Inferior parietal cortex (tissue), 1 donor: ENCODE measurements around the gene CHD6.
"Not testable (repeated sequence)": the region's sequence is repeated elsewhere in the genome, so short reads cannot be mapped to it uniquely, and the experiment has no call there.

Experiments used
- DNase-seq: peaks from one replicate; pipeline ENCODE4 v3.0.0-alpha.2; 2016; ENCODE audit errors: extremely low spot score

Gene CHD6

GRCh38 chr20:41547221-41547620 is 71.0 kb downstream of the CHD6 start:
- DNase-seq = no peak

- no peak for DNase-seq
Observed at GRCh38 chr20:41546535-41546934, 71.6 kb downstream of the CHD6 start.

- no peak for DNase-seq
Observed at GRCh38 chr20:41544472-41544871, 73.7 kb downstream of the CHD6 start.

GRCh38 chr20:41540918-41541317 is 77.3 kb downstream of the CHD6 start:
- DNase-seq = no peak

DNA sequence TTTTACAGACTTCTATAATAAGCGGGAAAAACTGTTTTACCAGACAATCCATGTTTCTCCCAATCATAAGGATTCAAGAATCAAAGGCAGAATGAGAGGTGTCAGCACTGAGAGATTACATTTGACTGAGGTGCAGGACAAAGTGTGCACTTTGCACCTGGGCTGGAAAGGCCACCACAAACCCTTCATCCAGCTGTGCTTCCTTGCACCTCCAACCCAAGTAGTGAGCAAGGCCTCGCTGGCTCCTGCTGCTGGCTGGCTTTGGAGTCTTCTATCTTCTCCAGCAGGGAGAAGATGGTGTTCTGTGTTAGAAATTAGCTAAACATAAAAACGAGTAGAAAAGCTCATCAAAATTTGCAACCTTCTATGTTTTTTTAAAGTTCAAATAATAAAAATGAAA is 77.7 kb downstream of the CHD6 start:
- DNase-seq = no peak

DNA sequence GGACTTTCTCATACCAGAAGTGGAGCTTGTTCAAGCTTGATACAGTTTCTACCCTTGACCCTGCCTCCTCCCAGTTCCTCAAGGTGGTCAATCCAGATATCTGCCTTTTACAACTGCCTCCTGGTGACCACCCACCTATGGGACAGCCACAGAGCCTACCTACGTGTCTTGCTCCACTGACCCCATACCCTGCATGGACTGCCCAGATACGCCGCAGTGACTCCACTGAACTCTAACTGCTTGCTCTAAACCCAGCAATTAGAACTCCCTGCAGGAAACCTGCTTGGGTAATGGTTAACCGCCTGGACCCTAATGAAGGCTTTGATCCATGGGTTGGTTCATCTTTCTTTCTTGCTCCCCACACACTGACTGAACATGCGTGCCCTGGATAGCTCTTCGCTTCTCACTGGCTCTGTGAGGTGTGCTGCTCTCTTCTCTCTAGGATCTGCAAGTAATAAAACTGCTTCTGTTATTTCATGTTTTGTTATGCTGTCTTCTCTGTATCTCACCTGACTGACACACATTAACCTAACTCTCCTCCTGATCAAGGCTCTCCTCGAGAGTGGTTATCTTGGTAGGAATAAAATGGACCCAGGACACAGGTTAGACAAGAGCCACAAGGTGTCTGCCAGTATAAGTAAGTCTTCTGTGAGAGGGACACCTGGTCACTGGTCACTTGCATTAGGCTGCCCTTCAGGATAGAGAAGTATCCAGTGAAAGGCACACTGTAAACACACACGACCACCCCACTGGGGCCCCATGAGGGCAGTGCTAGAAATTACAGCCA is 79.2 kb downstream of the CHD6 start:
- DNase-seq = no peak

DNA sequence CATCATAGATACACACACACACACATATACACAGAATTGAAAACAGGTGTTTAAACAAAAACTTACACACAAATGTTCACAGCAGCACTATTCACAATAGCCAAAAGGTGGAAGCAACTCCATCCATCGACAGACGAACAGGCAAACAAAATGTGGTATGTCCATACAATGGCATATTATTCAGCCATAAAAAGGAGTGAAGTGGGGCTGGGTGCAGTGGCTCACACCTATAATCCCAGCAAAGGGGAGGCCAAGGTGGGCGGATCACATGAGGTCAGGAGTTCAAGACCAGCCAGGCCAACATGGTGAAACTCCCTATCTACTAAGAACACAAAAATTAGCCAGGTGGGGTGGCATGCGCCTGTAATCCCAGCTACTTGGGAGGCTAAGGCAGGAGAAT is 80.3 kb downstream of the CHD6 start:
- DNase-seq = no peak

GRCh38 chr20:41535551-41535950 is 82.6 kb downstream of the CHD6 start:
- not testable (repeated sequence) for DNase-seq

GRCh38 chr20:41534842-41535241 is 83.3 kb downstream of the CHD6 start:
- no peak for DNase-seq

GRCh38 chr20:41534170-41534569 is 84.0 kb downstream of the CHD6 start:
- DNase-seq = no peak

DNA sequence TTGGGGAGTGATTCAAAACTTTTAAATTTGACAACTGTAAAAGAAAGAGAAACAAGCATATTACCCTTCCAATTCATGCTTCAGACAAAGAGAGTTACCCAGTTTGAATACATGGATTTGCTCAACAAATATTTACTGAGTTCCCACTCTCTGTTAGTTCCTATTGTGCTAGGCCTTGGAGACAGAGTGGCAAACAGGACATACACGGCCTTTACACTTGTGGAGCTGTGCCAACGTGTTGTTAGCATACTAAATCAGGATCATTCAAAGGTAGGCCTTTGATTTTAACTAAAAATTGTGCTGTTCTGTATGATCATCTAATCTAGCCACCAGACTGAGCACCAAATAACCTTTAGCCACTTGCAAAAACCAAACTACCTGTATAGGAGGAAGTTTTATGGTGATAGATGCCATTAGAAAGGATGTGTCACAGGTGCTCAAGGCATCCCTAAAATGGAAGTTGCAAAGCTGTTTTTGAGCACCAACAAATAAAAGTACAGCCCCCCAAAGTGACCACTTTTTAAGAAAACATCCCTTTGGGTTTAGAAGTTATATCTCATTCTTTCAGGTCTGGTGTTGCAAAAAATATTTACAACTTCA is 84.5 kb downstream of the CHD6 start:
- no peak for DNase-seq

- DNase-seq = no peak
Observed at GRCh38 chr20:41532935-41533334, 85.2 kb downstream of the CHD6 start.

GRCh38 chr20:41531518-41532275 is 86.5 kb downstream of the CHD6 start:
- DNase-seq = no peak

DNA sequence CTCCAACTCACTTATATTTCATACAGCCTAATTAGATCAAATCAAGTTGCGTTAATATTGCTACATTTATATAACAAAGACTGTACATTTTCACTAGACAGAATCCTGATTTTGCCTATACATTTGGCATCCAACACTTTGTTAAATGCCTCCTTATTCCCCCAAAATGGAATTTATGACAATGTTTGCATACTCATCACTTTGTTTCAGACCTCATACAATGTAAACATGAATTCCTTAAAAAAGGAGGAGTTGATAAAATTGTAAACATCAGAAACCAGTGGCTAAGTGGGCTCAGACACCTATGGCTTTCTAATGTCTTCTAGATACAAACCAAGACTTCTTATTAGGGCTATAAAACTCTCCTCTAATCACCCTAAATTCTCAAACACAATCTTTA is 87.3 kb downstream of the CHD6 start:
- DNase-seq = no peak

DNA sequence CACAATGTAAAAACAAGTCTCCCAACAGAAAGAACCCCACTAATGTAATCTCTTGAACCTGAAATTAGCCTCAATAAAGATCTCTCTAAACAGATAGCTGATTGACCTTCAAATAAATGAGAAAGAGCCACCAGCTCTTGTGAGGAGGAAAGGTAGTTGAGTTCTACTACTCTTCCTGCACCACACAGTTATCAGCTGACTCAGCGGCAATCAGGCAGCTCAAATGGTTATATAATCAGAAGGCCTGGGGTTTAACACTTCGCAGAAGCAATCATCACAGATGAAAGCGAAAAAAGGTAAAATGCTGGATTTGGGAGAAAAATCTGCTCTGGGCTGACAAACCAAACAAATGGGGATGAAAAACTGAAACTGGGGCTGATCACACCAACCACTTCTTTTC is 91.8 kb downstream of the CHD6 start:
- DNase-seq = peak; percentile 27

DNA sequence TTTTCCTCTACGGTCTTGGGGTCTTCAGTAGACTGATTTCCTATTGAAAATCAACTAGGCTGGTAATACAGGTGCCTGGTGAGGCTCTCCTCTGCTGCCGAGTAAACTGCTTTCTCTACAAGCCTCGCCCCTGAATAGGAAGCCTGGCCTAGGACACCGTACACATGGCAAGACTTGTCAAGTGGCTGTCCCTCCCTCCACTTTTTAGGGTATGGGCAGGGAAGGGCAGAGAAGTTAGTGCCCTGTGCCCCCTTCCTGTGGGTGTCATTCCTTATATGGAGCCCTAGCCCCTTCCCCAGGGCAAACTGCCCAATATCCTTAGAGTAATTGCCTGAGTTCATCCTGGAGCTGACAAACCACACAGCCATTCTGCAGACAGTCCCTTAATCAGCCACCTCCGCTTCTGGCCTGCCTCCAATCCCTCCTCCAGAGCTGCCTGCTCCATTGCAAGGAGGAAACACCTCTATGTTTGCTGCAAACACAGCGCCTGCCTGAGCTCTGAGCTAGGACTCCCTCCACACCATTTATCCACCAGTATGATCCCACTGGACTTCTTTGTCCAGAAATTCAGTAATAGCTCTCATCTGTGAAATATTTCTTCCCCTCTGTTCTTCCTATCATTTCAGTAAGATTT is 93.1 kb downstream of the CHD6 start:
- DNase-seq = peak; percentile 64

GRCh38 chr20:41523857-41524256 is 94.3 kb downstream of the CHD6 start:
- DNase-seq = no peak

GRCh38 chr20:41513829-41514228 is 104.3 kb downstream of the CHD6 start:
- no peak for DNase-seq

- no peak for DNase-seq
Observed at GRCh38 chr20:41512624-41513023, 105.6 kb downstream of the CHD6 start.

DNA sequence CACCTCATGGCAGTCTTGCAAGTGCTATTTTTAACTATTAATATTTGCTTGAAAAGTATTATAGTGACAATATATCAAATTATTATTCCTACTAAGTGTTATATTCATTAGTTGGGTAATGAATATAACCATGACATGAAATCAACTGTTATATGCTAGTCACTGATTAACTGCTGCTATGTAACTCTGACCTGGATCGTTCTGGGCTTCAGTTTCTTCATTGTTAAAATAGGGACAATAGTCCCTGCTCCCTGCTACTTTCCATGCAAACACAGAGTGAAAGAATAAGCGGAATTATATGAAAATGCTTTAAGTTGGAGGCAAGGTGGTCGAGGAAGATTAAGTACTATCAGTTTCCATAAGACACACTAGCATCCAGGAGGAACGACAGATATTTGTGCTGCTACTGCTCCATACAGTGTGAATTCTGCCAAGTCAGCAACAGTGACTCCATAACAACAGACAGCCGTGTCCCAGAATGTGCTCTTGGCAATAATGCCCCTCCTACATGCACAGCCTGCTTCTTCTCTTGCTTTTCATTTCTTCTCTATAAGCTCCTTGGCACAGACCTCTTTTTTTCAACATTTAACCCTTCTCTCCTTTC is 107.2 kb downstream of the CHD6 start:
- no peak for DNase-seq

GRCh38 chr20:41510224-41510623 is 108.0 kb downstream of the CHD6 start:
- DNase-seq = no peak
